Stimulated activated CD4-positive, alpha-beta T cell treated with anti-CD3 and anti-CD28 coated beads, Interleukin-4, amount 100 ng/mL, for 24 hours (primary cell): ENCODE data around the gene DYRK1A.
A peak's percentile ranks its signal among the peaks of the same experiment; 100 is the strongest.
"Not testable (repeated sequence)": the region's sequence is repeated elsewhere in the genome, so short reads cannot be mapped to it uniquely, and the experiment has no call there.

ENCODE experiments used
- DNase-seq: peaks from one replicate; pipeline ENCODE4 v3.0.0-alpha.2; 2020

DYRK1A gene

DNA sequence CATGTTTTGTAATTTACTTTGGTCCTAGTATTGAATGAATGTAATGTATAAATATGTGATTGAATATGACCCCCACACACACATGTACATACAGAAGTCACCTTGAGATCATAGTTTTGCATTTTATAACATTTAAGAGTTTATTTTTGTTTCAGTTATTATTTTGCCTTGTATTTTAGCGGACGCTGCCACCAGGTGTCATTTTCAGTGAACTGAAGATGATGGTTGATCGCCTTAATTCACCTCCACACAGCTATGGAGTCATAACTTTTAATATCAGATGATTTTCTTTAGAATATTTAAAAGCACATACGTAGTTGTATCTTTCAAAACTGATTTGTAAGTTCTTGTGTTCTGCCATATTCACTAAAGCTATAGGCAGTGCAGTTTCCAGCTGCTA lies 130.4 kb downstream of the DYRK1A start:
- DNase-seq: peak; percentile 14

GRCh38 chr21:37498664-37499063 lies 132.1 kb downstream of the DYRK1A start:
- no peak for DNase-seq

DNA sequence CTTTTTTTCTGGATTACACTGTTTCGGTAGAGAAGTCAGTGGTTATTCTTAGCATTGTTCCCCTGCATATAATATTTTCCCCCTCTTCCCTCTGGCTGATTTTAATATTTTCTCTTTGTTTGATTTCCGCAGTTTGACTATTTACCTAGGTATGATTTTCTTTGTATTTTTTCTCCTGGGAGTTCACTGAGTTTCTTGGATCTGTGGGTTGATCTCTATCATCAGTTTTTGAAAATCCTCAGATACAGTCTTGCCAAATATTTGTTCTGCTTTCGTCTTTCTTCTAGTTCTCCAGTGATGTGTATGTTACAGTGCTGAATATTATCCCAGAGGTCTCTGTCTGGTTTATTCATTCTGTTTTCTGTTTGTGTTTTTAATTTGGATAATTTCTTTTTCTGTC lies 136.4 kb downstream of the DYRK1A start:
- no peak for DNase-seq

- peak; percentile 9 for DNase-seq
Observed at GRCh38 chr21:37503848-37504467, 137.4 kb downstream of the DYRK1A start.

DNA sequence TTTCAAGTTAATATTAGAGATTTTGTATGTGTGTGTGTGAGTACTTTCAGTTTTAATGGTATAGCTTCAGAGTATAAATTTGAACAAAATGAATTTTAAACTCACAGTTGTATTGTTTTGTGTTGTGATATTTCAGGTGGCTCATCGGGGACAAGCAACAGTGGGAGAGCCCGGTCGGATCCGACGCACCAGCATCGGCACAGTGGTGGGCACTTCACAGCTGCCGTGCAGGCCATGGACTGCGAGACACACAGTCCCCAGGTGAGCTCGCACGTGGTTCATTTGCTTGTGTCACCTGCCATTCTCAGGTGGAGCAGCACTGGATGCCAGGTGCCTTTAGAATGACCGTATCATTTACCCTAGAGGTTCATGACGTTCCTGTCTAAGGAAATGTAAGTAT lies 139.4 kb downstream of the DYRK1A start:
- DNase-seq: no peak

GRCh38 chr21:37507716-37508115 lies 141.1 kb downstream of the DYRK1A start:
- no peak for DNase-seq

DNA sequence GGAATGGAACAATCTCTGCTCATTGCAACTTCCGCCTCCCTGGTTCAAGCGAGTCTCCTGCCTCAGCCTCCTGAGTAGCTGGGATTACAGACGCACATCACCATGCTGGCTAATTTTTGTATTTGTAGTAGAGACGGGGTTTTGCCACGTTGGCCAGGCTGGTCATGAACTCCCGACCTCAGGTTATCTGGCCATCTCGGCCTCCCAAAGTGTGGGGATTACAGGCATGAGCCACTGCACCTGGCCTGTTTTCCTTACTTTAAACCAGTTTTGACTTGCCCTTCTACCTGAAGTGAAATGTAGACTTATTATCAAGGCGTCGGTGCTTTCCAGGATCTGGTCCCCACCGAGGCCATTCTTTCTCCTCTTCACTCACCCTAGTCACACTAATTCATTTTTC lies 141.8 kb downstream of the DYRK1A start:
- DNase-seq: no peak

DNA sequence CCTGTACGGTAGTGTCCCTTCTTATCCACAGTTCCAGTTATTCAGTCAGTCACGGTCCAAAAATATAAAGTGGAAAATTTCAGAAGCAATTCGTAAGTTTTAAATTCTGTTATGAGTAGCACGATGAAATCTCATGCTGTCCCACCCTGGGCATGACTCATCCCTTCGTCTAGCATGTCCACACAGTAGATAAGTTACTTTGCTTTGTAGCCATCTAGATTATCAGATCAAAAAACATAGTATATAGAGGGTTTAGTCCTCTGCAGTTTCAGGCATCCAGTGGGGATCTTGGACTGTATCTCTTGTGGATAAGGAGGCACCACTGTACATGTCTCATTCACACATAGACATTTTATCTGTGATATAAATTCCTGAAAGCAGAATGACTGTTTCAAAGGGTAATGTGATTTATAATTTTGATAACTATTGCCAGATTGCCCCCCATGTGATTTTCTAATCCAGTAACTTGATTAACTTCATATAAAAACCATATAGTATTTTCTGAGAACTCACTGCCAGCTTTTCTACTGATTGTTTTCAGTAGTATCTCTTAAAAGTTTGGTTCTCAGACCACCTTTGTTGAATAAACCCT lies 143.3 kb downstream of the DYRK1A start:
- DNase-seq: no peak

DNA sequence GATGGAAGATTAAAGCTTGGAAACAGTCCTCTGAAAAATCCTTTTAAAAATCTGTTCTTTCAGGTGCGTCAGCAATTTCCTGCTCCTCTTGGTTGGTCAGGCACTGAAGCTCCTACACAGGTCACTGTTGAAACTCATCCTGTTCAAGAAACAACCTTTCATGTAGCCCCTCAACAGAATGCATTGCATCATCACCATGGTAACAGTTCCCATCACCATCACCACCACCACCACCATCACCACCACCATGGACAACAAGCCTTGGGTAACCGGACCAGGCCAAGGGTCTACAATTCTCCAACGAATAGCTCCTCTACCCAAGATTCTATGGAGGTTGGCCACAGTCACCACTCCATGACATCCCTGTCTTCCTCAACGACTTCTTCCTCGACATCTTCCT lies 145.3 kb downstream of the DYRK1A start:
- DNase-seq: no peak

GRCh38 chr21:37513383-37513782 lies 146.8 kb downstream of the DYRK1A start:
- no peak for DNase-seq

GRCh38 chr21:37514038-37514667 lies 147.6 kb downstream of the DYRK1A start:
- DNase-seq: no peak

DNA sequence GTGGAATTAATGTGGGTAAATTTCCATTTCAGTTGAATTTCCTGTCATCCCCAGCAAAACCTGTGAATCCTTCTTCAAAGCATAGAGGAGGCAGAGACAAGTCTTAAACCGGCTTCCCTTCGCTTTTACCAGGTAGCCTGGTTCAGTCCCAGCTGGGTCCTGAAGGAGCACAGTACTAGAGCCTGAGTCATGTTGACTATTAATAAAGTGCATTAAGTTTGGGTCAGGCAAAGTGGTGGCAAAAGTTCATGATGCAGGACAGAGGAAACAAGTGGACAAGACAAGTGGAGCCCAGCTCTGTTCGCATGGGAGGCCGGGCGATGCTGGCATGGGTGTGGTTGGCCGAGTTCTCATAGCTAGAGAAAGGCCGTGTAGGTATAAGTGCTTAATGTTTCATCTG lies 150.4 kb downstream of the DYRK1A start:
- DNase-seq: no peak

- DNase-seq: no peak
Observed at GRCh38 chr21:37520801-37521200, 154.2 kb downstream of the DYRK1A start.

- no peak for DNase-seq
Observed at GRCh38 chr21:37521658-37522057, 155.1 kb downstream of the DYRK1A start.

GRCh38 chr21:37522641-37523295 lies 156.2 kb downstream of the DYRK1A start:
- no peak for DNase-seq

- not testable (repeated sequence) for DNase-seq
Observed at GRCh38 chr21:37524944-37525343, 158.4 kb downstream of the DYRK1A start.

DNA sequence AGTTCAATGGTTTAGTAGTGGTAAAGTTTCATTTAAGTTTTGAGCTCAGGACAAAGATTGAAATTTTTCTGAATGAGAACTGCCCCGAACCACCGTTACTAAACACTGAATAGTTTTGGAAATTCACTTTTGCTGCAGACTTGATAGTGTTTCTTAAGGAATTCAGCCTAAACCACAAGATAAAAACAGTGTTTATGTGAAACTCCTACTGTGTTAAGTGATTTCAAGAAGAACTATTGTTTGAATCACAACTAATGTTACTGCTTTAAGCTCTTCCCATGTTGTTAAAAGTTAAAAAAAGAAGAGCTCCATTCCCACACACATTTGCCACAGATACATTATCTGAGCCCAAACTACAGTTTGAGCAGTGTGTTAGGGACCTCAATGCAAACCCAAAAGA lies 159.2 kb downstream of the DYRK1A start:
- no peak for DNase-seq

DNA sequence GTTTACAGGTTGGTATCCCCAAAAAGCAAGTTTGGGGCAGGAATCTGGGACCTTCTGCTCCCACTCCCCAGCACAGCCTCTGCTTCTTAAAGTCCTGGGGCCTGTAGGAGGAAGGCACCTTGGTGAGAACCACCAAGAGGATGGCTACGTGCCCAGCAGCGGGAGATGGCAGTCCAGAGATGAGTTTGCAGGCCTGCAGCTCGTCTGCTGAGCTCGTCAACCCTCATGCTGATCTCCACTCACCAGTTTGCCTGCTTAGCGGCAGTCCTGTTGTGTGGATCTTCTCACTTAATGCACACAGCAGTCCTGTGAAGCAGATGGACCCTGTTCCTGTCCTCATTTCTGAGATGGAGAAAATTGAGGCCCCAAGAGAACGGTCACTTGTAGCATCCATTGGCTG lies 160.5 kb downstream of the DYRK1A start:
- DNase-seq: no peak

- no peak for DNase-seq
Observed at GRCh38 chr21:37527716-37528115, 161.1 kb downstream of the DYRK1A start.

- no peak for DNase-seq
Observed at GRCh38 chr21:37528150-37528937, 161.8 kb downstream of the DYRK1A start.

DNA sequence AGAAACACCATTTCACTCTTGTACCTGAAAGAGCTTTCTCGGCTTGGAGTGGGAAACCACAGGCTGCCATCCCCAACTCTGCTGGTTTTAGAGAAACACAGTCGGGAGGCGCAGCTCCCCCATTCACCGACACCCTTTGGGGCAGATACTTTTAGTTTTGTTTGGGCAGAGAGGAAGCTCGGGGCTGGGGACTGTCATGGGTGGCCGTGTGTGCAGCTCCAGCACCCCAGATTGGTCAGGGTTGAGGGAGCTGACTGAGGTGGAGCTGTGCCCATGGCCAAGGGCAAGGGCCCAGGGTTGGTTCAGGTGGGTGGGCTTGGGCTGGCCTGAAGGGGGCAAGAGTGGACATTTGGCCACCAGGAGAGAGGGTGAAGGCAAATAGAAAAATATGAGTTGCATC lies 163.1 kb downstream of the DYRK1A start:
- DNase-seq: no peak

DNA sequence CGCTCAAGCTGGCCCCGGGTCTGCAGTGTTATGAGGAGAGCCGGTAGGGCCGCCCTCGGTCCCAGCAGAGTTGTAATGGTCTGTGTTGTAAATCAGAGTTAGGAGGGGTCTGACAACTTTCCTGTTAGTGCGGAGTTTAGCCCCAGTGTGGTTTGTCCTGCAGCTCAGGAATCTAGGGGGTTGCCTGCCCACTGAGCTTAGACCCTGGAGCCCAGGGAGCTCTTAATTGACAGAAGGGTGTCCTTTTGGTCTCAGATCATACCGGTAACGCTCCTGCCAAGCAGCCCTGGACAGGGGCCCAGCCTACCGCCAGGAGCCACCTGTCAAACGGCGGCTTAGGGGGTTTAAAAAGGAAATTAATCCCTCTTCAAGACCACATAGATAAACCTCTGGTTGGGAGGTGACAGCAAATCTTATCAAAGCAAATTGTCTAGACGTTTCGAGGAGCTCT lies 164.4 kb downstream of the DYRK1A start:
- no peak for DNase-seq

DNA sequence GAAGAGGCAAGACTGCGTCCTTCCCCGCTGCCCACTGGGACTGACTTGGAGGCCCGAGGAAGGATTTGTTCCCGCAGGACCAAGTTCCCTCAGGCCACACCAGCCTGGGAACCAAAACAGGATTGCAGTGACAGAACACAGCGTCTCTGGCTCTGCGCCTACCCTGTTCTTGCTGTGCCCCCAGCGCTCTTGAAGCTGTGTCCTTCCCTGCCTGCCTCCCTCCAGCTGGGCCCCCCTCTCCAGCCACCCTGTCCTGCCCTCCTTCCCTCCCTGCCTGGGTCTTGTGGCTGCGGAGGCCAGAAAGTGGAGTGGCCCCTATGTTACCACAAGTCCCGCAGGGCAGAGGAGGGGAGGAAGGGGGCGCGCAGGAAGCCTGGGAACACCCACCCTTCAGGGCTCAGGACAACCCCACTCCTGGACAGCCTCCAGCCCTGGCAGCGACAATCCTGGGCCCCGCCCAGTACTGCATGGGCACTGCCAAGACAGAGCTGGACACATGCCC lies 164.9 kb downstream of the DYRK1A start:
- DNase-seq: no peak
